ENCODE measurements around the gene DUSP18.
A peak's percentile ranks its signal among the peaks of the same experiment; 100 is the strongest.
"Not testable (repeated sequence)": the region's sequence is repeated elsewhere in the genome, so short reads cannot be mapped to it uniquely, and the experiment has no call there.

The DUSP18 gene

DNA sequence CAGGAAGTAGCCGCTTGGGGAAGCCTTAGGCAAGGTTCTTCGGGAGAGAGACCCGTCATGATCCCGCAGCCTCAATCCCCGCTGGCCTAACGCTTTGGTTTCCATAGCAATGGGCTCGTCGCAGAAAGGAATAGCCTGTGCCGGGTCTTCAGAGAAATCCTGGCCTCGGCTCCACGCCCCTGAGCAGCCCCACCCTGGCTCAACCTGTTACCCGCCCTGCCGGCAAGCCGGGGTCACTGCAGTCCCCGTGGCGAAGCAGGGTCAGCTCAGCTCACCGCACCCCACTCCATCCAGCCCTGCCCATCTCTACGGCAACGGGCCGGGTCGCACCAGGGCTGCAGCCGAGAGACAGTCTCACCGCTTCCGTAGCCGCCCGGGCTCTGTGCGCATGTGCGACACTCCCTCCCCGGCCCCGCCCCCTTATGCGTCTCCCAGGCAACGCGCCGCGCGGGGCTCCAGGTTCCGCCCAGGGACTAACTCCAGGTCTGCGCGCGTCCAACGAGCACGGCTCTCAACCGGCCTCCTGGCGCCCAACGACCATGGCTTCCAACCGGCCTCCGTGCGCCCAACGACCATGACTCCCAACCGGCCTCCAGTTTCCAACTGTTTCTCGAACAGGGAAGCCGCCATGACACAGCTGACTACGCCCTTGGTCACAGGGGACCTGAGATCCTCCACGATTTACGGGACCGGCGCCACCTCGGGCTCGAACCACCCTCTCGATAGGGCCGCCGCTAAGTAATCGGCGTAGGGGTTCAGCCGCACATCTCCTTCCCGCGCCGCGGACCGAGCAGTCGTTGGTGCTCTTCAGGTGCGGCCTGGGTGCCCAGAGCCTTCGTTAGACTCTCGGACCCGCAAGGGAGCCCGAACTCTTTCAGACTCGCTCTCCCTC, at the start of gene DUSP18:
TSS of gene DUSP18 (minus strand) at position 382 of the 892 bp plus-strand sequence. CDS start 3,872 bp downstream, outside the sequence.
- peak within 1 kb of the TSS; percentile 74; the same call in 1 of the 2 replicates for H3K9ac ChIP-seq (ENCODE audit: low read depth, low read length)
- H3K9me3 ChIP-seq (ENCODE audit: insufficient read depth, low read depth, low read length) = no peaks in the 10 kb centered on the region
- H3K27me3 ChIP-seq (ENCODE audit: insufficient read depth, low read length) = peaks cover 28% of the 10 kb centered on the region
- no peak within 1 kb of the TSS for H3K27ac ChIP-seq (ENCODE audit: low read length)
- peaks cover 5% of the 10 kb centered on the region; the same call in 1 of the 2 replicates for H3K36me3 ChIP-seq (ENCODE audit: insufficient read depth, low read depth, low read length)
- peaks cover 8% of the 10 kb centered on the region; the same call in 1 of the 2 replicates for H3K4me1 ChIP-seq (ENCODE audit: insufficient read depth, low read length)
- peak within 1 kb of the TSS; percentile 85 for H3K4me3 ChIP-seq (ENCODE audit: low read length)

DNA sequence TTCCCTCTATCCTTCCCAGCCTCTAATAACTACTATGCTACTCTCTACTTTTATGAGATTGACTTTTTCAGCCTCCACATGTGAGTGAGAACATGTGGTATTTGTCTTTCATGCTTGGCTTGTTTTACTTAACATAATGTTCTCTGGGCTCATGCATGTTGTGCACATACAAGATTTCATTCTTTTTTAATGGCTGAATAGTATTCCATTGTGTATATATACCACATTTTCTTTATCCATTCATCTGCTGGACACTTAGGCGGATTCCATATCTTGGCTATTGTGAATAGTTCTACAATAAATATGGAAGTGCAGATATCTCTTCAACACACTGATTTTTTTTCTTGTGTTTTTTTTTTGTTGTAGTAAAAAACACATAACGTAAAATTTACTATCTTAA, 46.4 kb upstream of the DUSP18 start:
- Histone ChIP-seq H3K36me3 (ENCODE audit: insufficient read depth, low read depth, low read length) (no peaks in the 10 kb centered on the region), H3K9ac (ENCODE audit: low read depth, low read length) (no peak overlapping the region), H3K27ac (ENCODE audit: low read length) (no peak overlapping the region), H3K27me3 (ENCODE audit: insufficient read depth, low read length) (no peaks in the 10 kb centered on the region), H3K9me3 (ENCODE audit: insufficient read depth, low read depth, low read length) (no peaks in the 10 kb centered on the region), H3K4me1 (ENCODE audit: insufficient read depth, low read length) (no peaks in the 10 kb centered on the region), H3K4me3 (ENCODE audit: low read length) (no peak overlapping the region)

DNA sequence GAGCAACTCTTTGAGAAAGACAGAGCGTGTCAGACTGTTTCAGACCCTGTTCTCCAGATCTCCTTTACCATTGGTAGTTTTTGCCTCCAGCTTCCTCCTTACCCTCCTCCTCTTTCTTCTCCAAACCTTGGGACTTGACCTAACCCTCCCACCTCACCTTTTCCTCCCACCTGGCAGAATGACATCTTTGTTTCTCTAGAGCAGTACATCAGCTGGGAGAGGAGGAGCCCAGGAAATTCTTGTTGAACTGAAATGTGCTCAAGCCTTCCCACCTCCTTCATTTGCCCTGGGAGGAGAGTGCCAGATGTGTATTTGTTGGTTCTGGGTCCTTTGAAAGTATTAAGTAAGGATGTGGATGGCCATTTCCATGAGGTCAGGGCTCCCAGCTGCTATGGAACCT, 44.4 kb upstream of the DUSP18 start:
- H3K9me3 ChIP-seq (ENCODE audit: insufficient read depth, low read depth, low read length) = no peaks in the 10 kb centered on the region
- no peak overlapping the region for H3K4me3 ChIP-seq (ENCODE audit: low read length)
- H3K27me3 ChIP-seq (ENCODE audit: insufficient read depth, low read length) = no peaks in the 10 kb centered on the region
- H3K36me3 ChIP-seq (ENCODE audit: insufficient read depth, low read depth, low read length) = no peaks in the 10 kb centered on the region
- H3K27ac ChIP-seq (ENCODE audit: low read length) = no peak overlapping the region
- no peaks in the 10 kb centered on the region for H3K4me1 ChIP-seq (ENCODE audit: insufficient read depth, low read length)
- no peak overlapping the region for H3K9ac ChIP-seq (ENCODE audit: low read depth, low read length)

DNA sequence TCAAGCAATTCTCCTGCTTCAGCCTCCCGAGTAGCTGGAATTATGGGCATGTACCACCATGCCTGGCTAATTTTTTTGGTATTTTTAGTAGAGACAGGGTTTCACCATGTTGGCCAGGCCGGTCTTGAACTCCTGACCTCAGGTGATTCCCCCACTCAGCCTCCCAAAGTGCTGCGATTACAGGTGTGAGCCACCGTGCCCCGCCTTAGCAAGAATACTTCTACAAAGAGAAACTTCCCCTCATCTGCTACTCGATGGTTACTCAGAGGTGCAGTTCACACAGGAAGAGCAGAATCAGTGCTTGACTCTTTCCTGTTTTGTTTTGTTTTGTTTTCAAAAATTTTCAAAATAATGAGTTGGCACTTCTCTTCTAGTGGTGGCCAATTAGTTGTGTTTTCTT, 42.3 kb upstream of the DUSP18 start:
- not testable (repeated sequence) for H3K27me3 ChIP-seq (ENCODE audit: insufficient read depth, low read length); H3K4me3 ChIP-seq (ENCODE audit: low read length); H3K36me3 ChIP-seq (ENCODE audit: insufficient read depth, low read depth, low read length); H3K9ac ChIP-seq (ENCODE audit: low read depth, low read length); H3K9me3 ChIP-seq (ENCODE audit: insufficient read depth, low read depth, low read length); H3K27ac ChIP-seq (ENCODE audit: low read length); H3K4me1 ChIP-seq (ENCODE audit: insufficient read depth, low read length)

DNA sequence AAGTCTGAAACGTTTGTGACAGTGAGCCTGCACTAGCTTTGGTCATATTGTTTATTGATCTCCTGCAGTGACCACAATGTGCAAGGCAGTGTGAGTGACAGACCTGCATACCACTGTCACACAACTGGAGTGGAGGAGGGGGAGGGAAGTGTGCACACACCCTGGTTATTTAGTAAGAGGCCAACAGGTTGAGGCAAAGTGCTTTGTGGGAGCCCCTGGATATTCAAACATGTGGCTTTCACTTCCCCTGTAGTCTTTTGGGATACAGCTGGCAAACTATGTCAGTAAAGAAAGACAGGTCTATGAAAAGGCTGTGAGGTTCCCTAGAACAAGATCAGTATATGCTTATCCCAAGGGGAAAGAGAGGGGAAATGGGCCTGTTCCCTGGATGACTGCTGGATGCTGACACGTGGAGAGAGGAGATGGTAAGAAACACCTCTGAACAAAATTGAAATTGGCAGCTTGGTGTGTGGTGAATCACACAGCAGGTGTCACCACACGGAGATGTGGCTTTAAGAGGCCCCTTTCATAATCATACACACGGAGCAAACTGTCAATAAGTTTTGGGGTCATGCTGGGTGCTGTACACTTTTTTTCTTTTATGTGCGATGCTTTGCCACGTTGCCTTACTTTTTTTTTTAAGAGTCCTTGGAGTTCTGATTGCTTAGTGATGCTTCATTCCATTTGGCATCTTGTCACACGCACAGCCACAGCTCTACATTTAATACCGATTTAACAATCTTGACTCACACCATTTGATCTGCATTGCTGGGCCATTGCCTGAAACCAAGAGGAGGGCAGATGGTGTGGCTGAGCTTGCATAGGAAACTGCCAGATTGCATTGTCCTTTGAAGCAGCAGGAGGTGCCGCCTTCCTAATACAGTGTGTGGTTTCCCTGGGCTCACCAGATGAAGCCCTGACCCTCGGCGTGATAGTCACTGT, 38.3 kb upstream of the DUSP18 start:
- Histone ChIP-seq H3K27me3 (ENCODE audit: insufficient read depth, low read length) (no peaks in the 10 kb centered on the region), H3K4me3 (ENCODE audit: low read length) (no peak overlapping the region), H3K9me3 (ENCODE audit: insufficient read depth, low read depth, low read length) (no peaks in the 10 kb centered on the region), H3K27ac (ENCODE audit: low read length) (no peak overlapping the region), H3K36me3 (ENCODE audit: insufficient read depth, low read depth, low read length) (no peaks in the 10 kb centered on the region), H3K9ac (ENCODE audit: low read depth, low read length) (no peak overlapping the region), H3K4me1 (ENCODE audit: insufficient read depth, low read length) (peaks cover 7% of the 10 kb centered on the region; the same call in 1 of the 2 replicates)

GRCh38 chr22:30704978-30705377, 37.3 kb upstream of the DUSP18 start:
- H3K4me1 ChIP-seq (ENCODE audit: insufficient read depth, low read length) = peaks cover 7% of the 10 kb centered on the region; the same call in 1 of the 2 replicates
- H3K9ac ChIP-seq (ENCODE audit: low read depth, low read length) = no peak overlapping the region

GRCh38 chr22:30702856-30703255, 35.2 kb upstream of the DUSP18 start:
- H3K36me3 ChIP-seq (ENCODE audit: insufficient read depth, low read depth, low read length) = no peaks in the 10 kb centered on the region
- H3K27ac ChIP-seq (ENCODE audit: low read length) = no peak overlapping the region
- no peak overlapping the region for H3K4me3 ChIP-seq (ENCODE audit: low read length)
- no peaks in the 10 kb centered on the region for H3K9me3 ChIP-seq (ENCODE audit: insufficient read depth, low read depth, low read length)
- no peaks in the 10 kb centered on the region for H3K27me3 ChIP-seq (ENCODE audit: insufficient read depth, low read length)
- H3K9ac ChIP-seq (ENCODE audit: low read depth, low read length) = no peak overlapping the region
- H3K4me1 ChIP-seq (ENCODE audit: insufficient read depth, low read length) = peaks cover 7% of the 10 kb centered on the region; the same call in 1 of the 2 replicates

More at GRCh38 chr22:30704978-30705377, 37.3 kb upstream of the DUSP18 start:
- Histone ChIP-seq H3K9me3 (ENCODE audit: insufficient read depth, low read depth, low read length) (no peaks in the 10 kb centered on the region), H3K4me3 (ENCODE audit: low read length) (no peak overlapping the region), H3K27ac (ENCODE audit: low read length) (no peak overlapping the region), H3K36me3 (ENCODE audit: insufficient read depth, low read depth, low read length) (no peaks in the 10 kb centered on the region), H3K27me3 (ENCODE audit: insufficient read depth, low read length) (no peaks in the 10 kb centered on the region)

DNA sequence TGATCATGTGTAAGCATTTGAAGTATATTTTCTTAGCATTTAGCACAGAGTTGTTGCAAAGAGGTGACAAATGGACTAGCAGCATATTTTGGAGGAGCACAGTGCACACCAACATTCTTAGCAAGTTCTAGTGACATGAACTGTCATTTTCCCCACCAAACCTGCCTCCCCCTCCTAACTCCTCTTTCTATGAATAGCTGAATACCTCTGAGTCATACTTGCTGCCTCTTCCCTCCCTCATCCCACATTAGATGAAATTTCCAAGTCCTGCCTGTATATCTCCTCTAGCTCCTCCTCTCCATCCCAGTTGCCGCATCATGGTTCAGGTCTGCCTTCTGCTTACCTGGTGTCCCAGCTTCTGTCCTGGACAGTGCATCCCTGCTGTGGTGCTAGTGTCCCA, 34.2 kb upstream of the DUSP18 start:
- Histone ChIP-seq H3K4me3 (ENCODE audit: low read length) (no peak overlapping the region), H3K9me3 (ENCODE audit: insufficient read depth, low read depth, low read length) (no peaks in the 10 kb centered on the region), H3K27ac (ENCODE audit: low read length) (no peak overlapping the region), H3K4me1 (ENCODE audit: insufficient read depth, low read length) (peaks cover 7% of the 10 kb centered on the region; the same call in 1 of the 2 replicates), H3K36me3 (ENCODE audit: insufficient read depth, low read depth, low read length) (no peaks in the 10 kb centered on the region), H3K9ac (ENCODE audit: low read depth, low read length) (no peak overlapping the region), H3K27me3 (ENCODE audit: insufficient read depth, low read length) (peaks cover 2% of the 10 kb centered on the region; the same call in 1 of the 2 replicates)

DNA sequence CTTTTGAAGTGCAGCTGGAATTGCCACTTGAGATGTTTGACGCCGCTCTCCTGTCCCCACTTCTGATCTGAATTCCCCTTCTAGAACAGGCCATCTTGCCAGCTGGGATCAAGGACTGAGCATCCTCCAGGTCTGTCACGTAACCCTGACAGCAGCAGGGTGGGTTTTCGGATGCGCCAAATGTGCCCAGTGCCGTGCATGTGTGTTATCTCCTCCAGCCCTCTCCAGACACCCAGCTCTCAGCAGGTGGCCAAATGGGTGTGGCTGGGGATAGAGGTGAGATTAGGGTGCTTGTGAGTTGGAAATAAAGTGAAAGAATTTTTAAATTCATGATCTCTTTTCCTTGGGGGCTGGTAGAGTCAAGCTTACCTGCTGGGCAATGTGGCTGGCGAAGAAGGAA, 30.3 kb upstream of the DUSP18 start:
- Histone ChIP-seq H3K27me3 (ENCODE audit: insufficient read depth, low read length) (peaks cover 27% of the 10 kb centered on the region), H3K36me3 (ENCODE audit: insufficient read depth, low read depth, low read length) (no peaks in the 10 kb centered on the region), H3K4me1 (ENCODE audit: insufficient read depth, low read length) (no peaks in the 10 kb centered on the region; the same call in 1 of the 2 replicates), H3K27ac (ENCODE audit: low read length) (no peak overlapping the region), H3K9ac (ENCODE audit: low read depth, low read length) (no peak overlapping the region), H3K4me3 (ENCODE audit: low read length) (no peak overlapping the region), H3K9me3 (ENCODE audit: insufficient read depth, low read depth, low read length) (no peaks in the 10 kb centered on the region)

GRCh38 chr22:30695871-30696655, 28.4 kb upstream of the DUSP18 start:
- Histone ChIP-seq H3K4me3 (ENCODE audit: low read length) (peak overlapping the region; percentile 76; the same call in 1 of the 2 replicates), H3K9me3 (ENCODE audit: insufficient read depth, low read depth, low read length) (no peaks in the 10 kb centered on the region), H3K9ac (ENCODE audit: low read depth, low read length) (no peak overlapping the region), H3K4me1 (ENCODE audit: insufficient read depth, low read length) (no peaks in the 10 kb centered on the region; the same call in 1 of the 2 replicates), H3K27me3 (ENCODE audit: insufficient read depth, low read length) (peaks cover 27% of the 10 kb centered on the region), H3K36me3 (ENCODE audit: insufficient read depth, low read depth, low read length) (no peaks in the 10 kb centered on the region), H3K27ac (ENCODE audit: low read length) (no peak overlapping the region)

Data from iPS-20b (cell line).